Psoas muscle (tissue), 8 donors: ENCODE data around the gene XPO4. TPM values are rescaled to one million over a fixed set of nuclear protein-coding genes. Genes with fewer than 3 reads are reported as not detected.

Experiments
- ATAC-seq, 4 donors: fragments of 200-7000 bp; cut with Tn5 transposase; one replicate each; pipeline ENCODE4 v1.9.1; 2020; ENCODE audit warnings: moderate library complexity in 3 of 4, mild to moderate bottlenecking in 2 of 4
- DNase-seq, 2 donors: peaks; one replicate each; pipeline ENCODE4 v3.0.0-alpha.2; 2020
- H3K27ac ChIP-seq: fragments of 200-600 bp; one replicate; pipeline ENCODE4 v1.8.0; 2022
- H3K27me3 ChIP-seq, 3 donors: fragments of 200-600 bp in 1 of 3; one replicate each; pipeline versions ENCODE4 v1.6.1 to v1.8.0; 2013 to 2022; ENCODE audit warnings: low read length in 2 of 3, mild to moderate bottlenecking in 2 of 3, moderate library complexity in 1 of 3; ENCODE audit not compliant: insufficient read depth in 3 of 3
- H3K36me3 ChIP-seq, 2 donors: fragments of 200-600 bp in 1 of 2; one replicate each; pipeline versions ENCODE4 v1.6.1 to v1.8.0; 2013 to 2022; ENCODE audit warnings: low read depth in 1 of 2, mild to moderate bottlenecking in 1 of 2, moderate library complexity in 1 of 2; ENCODE audit not compliant: insufficient read depth in 1 of 2
- H3K4me1 ChIP-seq: fragments of 200-600 bp; one replicate; pipeline ENCODE4 v1.8.0; 2022
- H3K4me3 ChIP-seq: fragments of 200-600 bp; one replicate; pipeline ENCODE4 v1.8.0; 2022; ENCODE audit warnings: mild to moderate bottlenecking
- H3K9me3 ChIP-seq: fragments of 200-600 bp; one replicate; pipeline ENCODE4 v1.8.0; 2022
- WGBS, 3 donors: extraction: QIAGEN DNeasy Blood & Tissue Kit; methylation state at CpG; one replicate each; pipeline versions ENCODE4 v1.1.6 to v1.1.7; 2013; 5-methylcytosine and 5-hydroxymethylcytosine counted together
- intact Hi-C, 2 donors: fragments of 100-400 bp; cut with DNase I; formaldehyde crosslinking; loops; one replicate each; pipeline versions ENCODE4 v1.11.0 to v1.14.2; 2022
- polyA plus RNA-seq, 3 donors: library from polyadenylated mRNA; stranded (reverse); fragments of 200-250 nt; gene quantifications; one replicate each; pipeline ENCODE4 v1.2.3, GENCODE V29; 2013
- total RNA-seq, 4 donors: library from RNA; stranded (reverse); fragmentation: NEBNext Ultra II Directional in 2 of 4; extraction: Animal tissue kit (Norgen Biotek cat#: 25700) in 2 of 4; gene quantifications; one replicate each; pipeline versions ENCODE4 v1.2.1 to v1.2.4, GENCODE V29; 2021 to 2023
- TF ChIP-seq, protein P1 (sequence below): fragments of 200-600 bp; IDR thresholded peaks from one replicate; pipeline ENCODE4 v1.8.0; 2022; ENCODE audit warnings: antibody characterized with exemption
- donor health status: healthy with polysubstance abuse.
- donor health status: DM: no; HTN: no; CAD: no; lungs with moderate emphysema.
- donor health status: Bipolar disorder and iron deficiency.
- donor health status: healthy.
- donor health status: DM: yes; HTN: yes; CAD: no.
- donor health status: DM: no; HTN: no; CAD: no.
- donor health status: DM: no; HTN: no; CAD: no.
- donor health status: DM: yes; HTN: yes; CAD: no.

Gene XPO4
- total and polyA plus RNA-seq, 7 donors: 3.9 to 67.2 (median 12.2) TPM

DNA sequence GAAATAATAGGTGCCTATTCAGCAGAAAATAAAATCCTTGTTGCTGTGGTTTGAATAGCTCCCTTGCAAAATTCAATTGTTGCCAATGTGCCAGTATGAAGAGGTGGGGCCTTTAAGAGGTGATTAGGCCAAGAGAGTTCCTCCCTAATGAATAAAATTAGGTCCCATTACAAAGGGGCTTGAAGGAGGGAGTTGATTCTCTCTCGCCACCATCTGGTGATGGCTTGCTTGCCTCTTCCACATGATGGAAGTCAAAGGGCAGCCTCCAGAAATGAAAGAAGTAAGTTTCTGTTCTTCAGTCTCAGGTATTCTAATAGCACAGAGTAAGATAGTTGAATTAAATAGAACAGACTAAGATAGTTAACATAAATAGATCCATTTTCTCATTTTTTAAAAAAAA lies 125.8 kb downstream of the XPO4 start:
- WGBS, 3 donors: 78 to 88% (median 88%) methylated on average over 1 of the region's 1 CpG
- DNase-seq (no peak), ATAC-seq (no peak)
- H3K27ac ChIP-seq: no peak overlapping the region
- intact Hi-C loops: loop anchor here in 1 of 2 donors (10.0 kb wide), 1 partner anchor 252 kb away; the partner anchor contains the start of gene CRYL1
- TF ChIP-seq, protein P1, sequence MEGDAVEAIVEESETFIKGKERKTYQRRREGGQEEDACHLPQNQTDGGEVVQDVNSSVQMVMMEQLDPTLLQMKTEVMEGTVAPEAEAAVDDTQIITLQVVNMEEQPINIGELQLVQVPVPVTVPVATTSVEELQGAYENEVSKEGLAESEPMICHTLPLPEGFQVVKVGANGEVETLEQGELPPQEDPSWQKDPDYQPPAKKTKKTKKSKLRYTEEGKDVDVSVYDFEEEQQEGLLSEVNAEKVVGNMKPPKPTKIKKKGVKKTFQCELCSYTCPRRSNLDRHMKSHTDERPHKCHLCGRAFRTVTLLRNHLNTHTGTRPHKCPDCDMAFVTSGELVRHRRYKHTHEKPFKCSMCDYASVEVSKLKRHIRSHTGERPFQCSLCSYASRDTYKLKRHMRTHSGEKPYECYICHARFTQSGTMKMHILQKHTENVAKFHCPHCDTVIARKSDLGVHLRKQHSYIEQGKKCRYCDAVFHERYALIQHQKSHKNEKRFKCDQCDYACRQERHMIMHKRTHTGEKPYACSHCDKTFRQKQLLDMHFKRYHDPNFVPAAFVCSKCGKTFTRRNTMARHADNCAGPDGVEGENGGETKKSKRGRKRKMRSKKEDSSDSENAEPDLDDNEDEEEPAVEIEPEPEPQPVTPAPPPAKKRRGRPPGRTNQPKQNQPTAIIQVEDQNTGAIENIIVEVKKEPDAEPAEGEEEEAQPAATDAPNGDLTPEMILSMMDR: no peak
- no peaks in the 10 kb centered on the region for H3K27me3 ChIP-seq
- peaks cover 0 to 27% of the 10 kb centered on the region in 2 donors for H3K36me3 ChIP-seq
- peaks cover 3% of the 10 kb centered on the region for H3K4me1 ChIP-seq
- H3K4me3 ChIP-seq: no peak overlapping the region
- no peaks in the 10 kb centered on the region for H3K9me3 ChIP-seq

DNA sequence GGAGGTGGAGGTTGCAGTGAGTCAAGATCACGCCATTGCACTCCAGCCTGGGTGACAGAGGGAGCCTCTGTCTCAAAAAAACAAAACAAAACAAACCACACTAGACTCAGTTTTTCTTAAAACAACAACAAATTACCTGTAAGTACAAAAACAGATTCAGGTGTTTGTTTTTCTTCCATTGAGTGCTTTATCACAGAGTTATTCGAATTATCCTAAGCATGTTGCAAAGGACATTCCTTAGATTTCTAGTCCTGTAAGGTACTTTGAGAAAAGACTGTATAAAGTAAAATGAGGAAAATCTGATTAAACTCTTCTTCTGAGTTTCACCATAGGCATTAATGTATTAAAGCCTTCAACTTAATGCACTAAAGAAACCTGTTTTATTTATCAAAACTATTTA lies 126.6 kb downstream of the XPO4 start:
- intact Hi-C loops: loop anchor here in 1 of 2 donors (10.0 kb wide), 1 partner anchor 251 kb away; the partner anchor contains the start of gene CRYL1
- H3K4me3 ChIP-seq: no peak overlapping the region
- no peak for ATAC-seq

GRCh38 chr13:20774746-20775145 lies 127.8 kb downstream of the XPO4 start:
- Histone ChIP-seq H3K9me3 (no peaks in the 10 kb centered on the region), H3K27me3 (no peaks in the 10 kb centered on the region), H3K36me3 (peaks cover 0 to 17% of the 10 kb centered on the region in 2 donors), H3K4me3 (no peak overlapping the region), H3K4me1 (no peaks in the 10 kb centered on the region), H3K27ac (peak overlapping the region; percentile 94)
- DNase-seq: no peak
- no peak for ATAC-seq
- WGBS, 3 donors: 45 to 75% (median 58%) methylated on average over 1 of the region's 1 CpG
- TF ChIP-seq, protein P1: no peak
- intact Hi-C loops: loop anchor here in 1 of 2 donors (5.0 to 10.0 kb wide), 3 partner anchors 38 to 250 kb away; partner anchors contain the start of gene CRYL1

More for the DNA sequence above, 126.6 kb downstream of the XPO4 start:
- DNase-seq: no peak
- TF ChIP-seq, protein P1: no peak
- no peaks in the 10 kb centered on the region for H3K27me3 ChIP-seq
- no peaks in the 10 kb centered on the region for H3K9me3 ChIP-seq
- 90 to 97% (median 93%) methylated on average over 2 of the region's 2 CpGs for WGBS, 3 donors
- H3K27ac ChIP-seq: no peak overlapping the region
- H3K36me3 ChIP-seq: peaks cover 0 to 25% of the 10 kb centered on the region in 2 donors
- H3K4me1 ChIP-seq: no peaks in the 10 kb centered on the region

DNA sequence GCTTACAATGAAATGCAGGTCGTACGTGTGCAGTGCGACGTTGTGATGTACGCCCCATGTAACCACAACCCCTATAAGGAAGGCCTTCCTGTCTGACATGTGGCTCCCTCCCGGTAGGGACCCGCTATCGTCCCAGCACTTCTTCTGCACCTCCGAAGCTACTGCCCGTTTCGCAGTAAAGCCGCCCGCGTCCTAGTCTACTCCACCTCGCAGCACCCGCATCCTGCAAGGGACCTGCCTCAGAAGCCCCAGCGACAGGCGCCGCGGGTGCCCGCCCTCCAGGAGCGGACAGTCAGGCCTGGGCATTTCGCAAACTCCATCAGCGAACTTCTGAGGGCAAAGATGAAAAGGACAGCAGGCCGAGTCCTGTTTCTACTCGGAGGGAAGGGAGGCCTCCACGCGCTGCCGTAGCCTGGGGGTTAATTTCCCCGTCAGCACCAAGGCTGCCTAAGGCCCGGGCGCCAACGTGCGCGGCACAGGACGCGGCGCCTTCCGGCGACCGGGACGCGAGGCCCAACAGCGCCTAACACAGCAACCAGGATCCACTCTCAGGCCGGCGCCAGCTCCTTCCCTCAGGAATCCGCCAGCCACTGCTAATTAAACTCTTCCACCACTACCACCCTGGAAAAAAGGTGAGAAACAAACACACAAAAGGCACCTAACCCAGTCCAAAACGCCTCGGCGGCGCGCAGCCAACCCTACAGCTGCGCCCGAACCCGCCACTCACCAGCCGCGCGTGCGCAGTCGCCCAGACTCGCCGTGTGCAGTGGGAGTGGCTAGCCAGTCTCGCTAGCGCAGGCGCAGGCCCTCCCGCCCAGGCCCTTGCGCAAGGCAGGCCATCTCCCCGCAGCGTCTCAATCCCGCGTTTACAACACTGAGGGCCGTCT lies 129.1 kb downstream of the XPO4 start, which contains the start of gene EEF1AKMT1:
TSS of gene EEF1AKMT1 (minus strand) at position 768 of the 887 bp plus-strand sequence. CDS start 16,363 bp downstream, outside the sequence.
- Histone ChIP-seq H3K36me3 (peaks cover 0 to 17% of the 10 kb centered on the region in 2 donors), H3K27ac (peak within 1 kb of the TSS; percentile 94), H3K9me3 (no peaks in the 10 kb centered on the region), H3K27me3 (no peaks in the 10 kb centered on the region), H3K4me3 (peak within 1 kb of the TSS; percentile 83), H3K4me1 (no peaks in the 10 kb centered on the region)
- DNase-seq: peak; percentile 96 to 98
- intact Hi-C loops: loop anchor here in 1 of 2 donors (5.0 to 10.0 kb wide), 3 partner anchors 39 to 249 kb away; partner anchors contain the start of gene CRYL1
- WGBS, 3 donors: 0 to 1% (median 0%) methylated on average over 71 to 72 of the region's 72 CpGs
- TF ChIP-seq, protein P1: no peak
- ATAC-seq: peak; percentile 97 to 99 (median 98)
